ENCODE measurements around the gene PLXDC1.

The PLXDC1 gene

GRCh38 chr17:39164675-39165143 is 13.3 kb upstream of the PLXDC1 start:
- H3K9me3 ChIP-seq (ENCODE audit: low read length) = no peaks in the 10 kb centered on the region
- no peaks in the 10 kb centered on the region for H3K36me3 ChIP-seq (ENCODE audit: insufficient read depth, low read length)
- peak overlapping the region; percentile 65 for H3K4me3 ChIP-seq (ENCODE audit: low read length)
- peaks cover 9% of the 10 kb centered on the region for H3K4me1 ChIP-seq (ENCODE audit: insufficient read depth, low read length)
- H2AFZ ChIP-seq (ENCODE audit: low read depth, low read length) = peak overlapping the region; percentile 92
- peaks cover 25% of the 10 kb centered on the region for H3K27me3 ChIP-seq (ENCODE audit: insufficient read depth, low read length)

DNA sequence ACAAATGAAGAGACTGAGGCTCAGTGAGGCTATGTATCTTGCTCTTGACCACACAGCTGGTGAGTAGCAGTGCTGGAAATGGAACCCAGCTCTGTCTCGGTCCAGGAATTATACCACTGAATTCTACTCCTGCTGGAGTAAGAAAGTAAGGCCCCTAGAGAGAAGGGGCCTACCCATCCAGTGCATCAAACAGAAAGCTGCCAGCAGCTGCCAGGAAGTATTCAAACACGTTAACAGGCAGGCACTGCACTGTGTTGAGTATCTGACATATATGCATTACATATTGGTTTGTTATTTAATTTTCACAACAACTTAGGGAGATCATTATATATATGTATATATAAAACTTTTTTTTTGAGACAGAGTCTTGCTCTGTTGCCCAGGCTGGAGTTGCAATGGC is 10.5 kb upstream of the PLXDC1 start:
- H2AFZ ChIP-seq (ENCODE audit: low read depth, low read length) = no peak overlapping the region
- no peak overlapping the region for H3K4me3 ChIP-seq (ENCODE audit: low read length)
- peaks cover 24% of the 10 kb centered on the region for H3K27me3 ChIP-seq (ENCODE audit: insufficient read depth, low read length)
- no peaks in the 10 kb centered on the region for H3K9me3 ChIP-seq (ENCODE audit: low read length)
- H3K4me1 ChIP-seq (ENCODE audit: insufficient read depth, low read length) = peaks cover 9% of the 10 kb centered on the region
- no peaks in the 10 kb centered on the region for H3K36me3 ChIP-seq (ENCODE audit: insufficient read depth, low read length)

DNA sequence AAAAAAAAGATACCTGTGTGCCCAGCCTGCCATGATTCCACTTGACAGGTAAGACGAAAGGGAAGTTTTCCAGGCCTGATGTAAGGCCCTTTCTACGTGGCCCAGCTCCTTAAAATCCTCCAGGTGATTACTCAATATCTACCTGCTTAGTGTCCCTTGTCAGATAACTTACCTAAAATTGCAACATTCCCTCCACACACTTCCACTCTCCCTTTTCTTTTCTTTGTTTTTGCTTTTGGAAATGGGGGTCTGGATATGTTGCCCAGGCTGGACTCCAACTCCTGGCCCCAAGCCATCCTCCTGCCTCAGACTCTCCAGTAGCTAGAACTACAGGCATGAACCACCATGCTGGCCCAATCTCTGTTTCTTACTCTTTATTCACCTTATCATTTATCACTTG is 7.2 kb upstream of the PLXDC1 start:
- no peak overlapping the region for H3K4me3 ChIP-seq (ENCODE audit: low read length)

GRCh38 chr17:39156491-39156890 is 5.1 kb upstream of the PLXDC1 start:
- Histone ChIP-seq H2AFZ (ENCODE audit: low read depth, low read length) (no peak overlapping the region), H3K4me1 (ENCODE audit: insufficient read depth, low read length) (peaks cover 13% of the 10 kb centered on the region), H3K36me3 (ENCODE audit: insufficient read depth, low read length) (no peaks in the 10 kb centered on the region), H3K27me3 (ENCODE audit: insufficient read depth, low read length) (peaks cover 7% of the 10 kb centered on the region), H3K4me3 (ENCODE audit: low read length) (no peak overlapping the region), H3K9me3 (ENCODE audit: low read length) (no peaks in the 10 kb centered on the region)

More for the DNA sequence above, 7.2 kb upstream of the PLXDC1 start:
- Histone ChIP-seq H3K4me1 (ENCODE audit: insufficient read depth, low read length) (no peaks in the 10 kb centered on the region), H3K36me3 (ENCODE audit: insufficient read depth, low read length) (no peaks in the 10 kb centered on the region), H2AFZ (ENCODE audit: low read depth, low read length) (no peak overlapping the region), H3K9me3 (ENCODE audit: low read length) (no peaks in the 10 kb centered on the region), H3K27me3 (ENCODE audit: insufficient read depth, low read length) (no peaks in the 10 kb centered on the region)

- Histone ChIP-seq H3K4me3 (ENCODE audit: low read length) (no peak overlapping the region), H3K9me3 (ENCODE audit: low read length) (no peaks in the 10 kb centered on the region), H3K36me3 (ENCODE audit: insufficient read depth, low read length) (no peaks in the 10 kb centered on the region), H3K4me1 (ENCODE audit: insufficient read depth, low read length) (peaks cover 16% of the 10 kb centered on the region), H2AFZ (ENCODE audit: low read depth, low read length) (no peak overlapping the region), H3K27me3 (ENCODE audit: insufficient read depth, low read length) (peaks cover 14% of the 10 kb centered on the region)
These were observed 4.2 kb upstream of the PLXDC1 start for GRCh38 chr17:39155654-39156053.

- Histone ChIP-seq H3K36me3 (ENCODE audit: insufficient read depth, low read length) (no peaks in the 10 kb centered on the region), H3K27me3 (ENCODE audit: insufficient read depth, low read length) (peaks cover 32% of the 10 kb centered on the region), H2AFZ (ENCODE audit: low read depth, low read length) (peak overlapping the region; percentile 90), H3K4me1 (ENCODE audit: insufficient read depth, low read length) (peaks cover 16% of the 10 kb centered on the region), H3K9me3 (ENCODE audit: low read length) (no peaks in the 10 kb centered on the region), H3K4me3 (ENCODE audit: low read length) (peak overlapping the region; percentile 69)
These were observed 2.2 kb upstream of the PLXDC1 start for GRCh38 chr17:39153599-39154051.

DNA sequence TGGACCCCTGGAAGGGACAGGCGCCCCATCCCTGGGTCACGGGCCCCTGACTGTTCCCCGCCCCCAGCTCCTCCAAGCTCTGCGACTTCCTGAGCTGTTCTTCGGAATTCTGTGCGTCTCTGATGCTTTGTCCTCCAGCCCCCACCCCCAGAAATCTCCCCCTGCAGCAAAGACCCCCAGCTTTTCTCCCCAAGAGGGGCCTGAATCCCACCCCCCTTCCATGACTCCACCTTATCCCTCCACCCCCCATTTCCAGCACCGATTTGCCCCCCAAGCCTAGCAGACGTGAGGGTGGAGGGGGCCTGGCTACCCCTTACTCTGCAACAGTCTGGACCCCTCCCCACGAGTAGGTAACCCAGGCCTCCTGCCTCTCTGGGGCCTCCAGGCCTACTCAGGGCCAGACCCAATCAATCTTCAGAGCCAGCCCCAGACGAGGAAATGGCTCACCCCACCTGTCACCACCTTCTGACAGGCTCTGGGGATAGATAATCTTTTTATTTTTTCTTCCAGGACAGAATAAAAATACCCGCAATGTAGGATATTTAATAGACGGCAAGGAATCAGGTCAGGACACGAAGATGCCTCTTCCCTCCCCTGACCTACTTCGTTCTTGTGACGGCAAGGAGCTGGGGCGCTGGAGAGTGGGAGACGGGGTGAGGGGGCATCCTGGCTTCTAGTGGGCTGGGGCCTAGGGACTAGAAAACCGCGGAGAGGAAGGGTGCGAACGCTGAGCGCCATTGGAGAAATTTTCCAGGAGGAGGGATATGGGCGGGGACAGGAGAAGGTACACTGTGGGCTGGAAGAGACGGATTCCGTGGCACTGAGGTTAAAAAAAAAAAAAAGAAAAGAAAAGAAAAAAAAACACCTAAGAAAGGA is 744 bp upstream of the PLXDC1 start:
- Histone ChIP-seq H3K9me3 (ENCODE audit: low read length) (no peaks in the 10 kb centered on the region), H3K27me3 (ENCODE audit: insufficient read depth, low read length) (peaks cover 39% of the 10 kb centered on the region), H2AFZ (ENCODE audit: low read depth, low read length) (no peak overlapping the region), H3K4me3 (ENCODE audit: low read length) (peak overlapping the region; percentile 69), H3K36me3 (ENCODE audit: insufficient read depth, low read length) (no peaks in the 10 kb centered on the region), H3K4me1 (ENCODE audit: insufficient read depth, low read length) (peaks cover 16% of the 10 kb centered on the region)

DNA sequence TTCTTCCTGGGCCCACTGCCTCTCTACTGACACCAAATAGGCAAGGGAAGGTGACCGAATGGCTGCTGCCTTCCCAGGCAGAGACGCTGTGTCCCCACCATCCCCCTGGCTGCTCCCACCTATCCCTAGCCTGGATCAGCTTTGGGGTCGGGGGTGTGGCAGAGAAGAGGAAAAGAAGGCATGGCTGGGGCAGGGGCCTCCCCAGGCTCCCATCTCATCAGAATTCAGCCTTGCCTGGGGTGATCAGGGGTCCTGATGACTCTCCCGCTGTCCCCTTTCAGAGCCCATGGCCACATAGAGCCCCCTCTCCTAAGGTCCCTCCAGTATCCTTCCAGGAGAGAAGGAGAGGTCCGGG is 665 bp downstream of the PLXDC1 start:
- H3K36me3 ChIP-seq (ENCODE audit: insufficient read depth, low read length) = no peaks in the 10 kb centered on the region
- H3K27me3 ChIP-seq (ENCODE audit: insufficient read depth, low read length) = peaks cover 39% of the 10 kb centered on the region
- H2AFZ ChIP-seq (ENCODE audit: low read depth, low read length) = no peak overlapping the region
- H3K9me3 ChIP-seq (ENCODE audit: low read length) = no peaks in the 10 kb centered on the region
- peak overlapping the region; percentile 41 for H3K4me3 ChIP-seq (ENCODE audit: low read length)
- H3K4me1 ChIP-seq (ENCODE audit: insufficient read depth, low read length) = peaks cover 16% of the 10 kb centered on the region

DNA sequence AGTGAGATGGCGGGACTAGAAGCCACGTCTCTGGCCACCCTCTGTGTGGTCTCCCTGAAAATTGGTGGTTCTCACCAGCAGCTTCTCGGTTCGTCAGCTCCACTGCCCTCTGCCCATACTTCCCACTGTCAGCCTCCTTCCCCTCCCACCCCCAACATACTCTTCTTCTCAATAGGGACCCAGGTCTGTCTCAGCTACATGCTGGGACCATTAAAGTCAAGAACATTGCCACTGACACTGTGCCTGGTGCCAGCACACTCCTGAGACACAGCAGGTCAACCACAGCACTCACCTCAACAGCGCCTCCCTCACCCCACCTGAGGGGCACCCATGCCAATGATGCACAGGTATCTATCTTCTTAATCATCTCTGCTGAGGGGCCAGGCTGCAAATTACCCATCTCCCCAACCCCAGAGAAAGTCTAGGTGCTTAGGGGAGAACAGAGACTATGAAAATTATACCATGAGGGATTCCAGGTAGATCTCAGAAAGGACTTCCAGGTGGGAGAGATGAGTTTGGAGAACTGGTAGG is 1.3 kb downstream of the PLXDC1 start:
- peaks cover 16% of the 10 kb centered on the region for H3K4me1 ChIP-seq (ENCODE audit: insufficient read depth, low read length)
- no peaks in the 10 kb centered on the region for H3K9me3 ChIP-seq (ENCODE audit: low read length)
- H3K4me3 ChIP-seq (ENCODE audit: low read length) = no peak overlapping the region
- H2AFZ ChIP-seq (ENCODE audit: low read depth, low read length) = no peak overlapping the region
- H3K27me3 ChIP-seq (ENCODE audit: insufficient read depth, low read length) = peaks cover 42% of the 10 kb centered on the region
- no peaks in the 10 kb centered on the region for H3K36me3 ChIP-seq (ENCODE audit: insufficient read depth, low read length)

GRCh38 chr17:39147221-39148185 is 3.9 kb downstream of the PLXDC1 start:
- Histone ChIP-seq H3K9me3 (ENCODE audit: low read length) (no peaks in the 10 kb centered on the region), H3K4me1 (ENCODE audit: insufficient read depth, low read length) (peaks cover 13% of the 10 kb centered on the region), H2AFZ (ENCODE audit: low read depth, low read length) (no peak overlapping the region), H3K36me3 (ENCODE audit: insufficient read depth, low read length) (no peaks in the 10 kb centered on the region), H3K4me3 (ENCODE audit: low read length) (no peak overlapping the region), H3K27me3 (ENCODE audit: insufficient read depth, low read length) (peaks cover 51% of the 10 kb centered on the region)

DNA sequence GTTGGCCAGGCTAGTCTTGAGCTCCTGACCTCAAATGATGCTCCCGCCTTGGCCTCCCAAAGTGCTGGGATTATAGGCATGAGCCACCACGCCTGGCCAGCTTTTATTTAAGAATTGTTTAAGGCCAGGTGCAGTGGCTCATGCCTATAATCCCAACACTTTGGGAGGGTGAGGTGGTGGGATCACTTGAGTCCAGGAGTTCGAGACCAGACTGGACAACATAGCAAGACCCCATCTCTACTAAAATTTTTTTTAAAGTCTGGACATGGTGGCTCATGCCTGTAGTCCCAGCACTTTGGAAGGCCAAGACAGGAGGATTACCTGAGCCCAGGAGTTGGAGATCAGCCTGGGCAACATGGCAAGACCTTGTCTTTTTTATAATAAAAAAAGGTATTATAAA is 5.2 kb downstream of the PLXDC1 start:
- Histone ChIP-seq H3K36me3 (ENCODE audit: insufficient read depth, low read length) (no peaks in the 10 kb centered on the region), H3K4me3 (ENCODE audit: low read length) (no peak overlapping the region), H3K9me3 (ENCODE audit: low read length) (no peaks in the 10 kb centered on the region), H3K4me1 (ENCODE audit: insufficient read depth, low read length) (peaks cover 3% of the 10 kb centered on the region), H3K27me3 (ENCODE audit: insufficient read depth, low read length) (peaks cover 43% of the 10 kb centered on the region), H2AFZ (ENCODE audit: low read depth, low read length) (no peak overlapping the region)

DNA sequence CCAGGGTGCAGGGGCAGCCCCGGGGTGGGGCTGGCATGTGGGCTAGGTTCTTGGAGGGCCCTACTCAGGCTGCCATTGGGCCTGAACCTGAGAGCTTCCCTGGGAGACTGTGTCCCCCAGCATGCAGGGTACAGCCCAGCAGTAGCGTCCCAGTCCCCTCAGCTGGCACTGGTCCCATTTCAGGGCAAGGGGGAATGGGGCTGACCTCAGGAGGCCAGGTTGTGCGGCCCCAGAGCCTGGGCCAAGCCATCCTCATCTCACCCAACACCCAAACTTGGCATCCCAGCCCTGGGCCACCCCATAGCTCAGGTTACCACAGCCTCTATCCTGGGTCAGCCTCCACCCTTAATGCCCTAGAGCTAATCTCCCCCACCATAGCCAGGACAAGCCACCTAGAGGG is 6.3 kb downstream of the PLXDC1 start:
- Histone ChIP-seq H3K4me1 (ENCODE audit: insufficient read depth, low read length) (no peaks in the 10 kb centered on the region), H3K27me3 (ENCODE audit: insufficient read depth, low read length) (peaks cover 32% of the 10 kb centered on the region), H3K9me3 (ENCODE audit: low read length) (no peaks in the 10 kb centered on the region), H2AFZ (ENCODE audit: low read depth, low read length) (no peak overlapping the region), H3K36me3 (ENCODE audit: insufficient read depth, low read length) (no peaks in the 10 kb centered on the region), H3K4me3 (ENCODE audit: low read length) (no peak overlapping the region)

DNA sequence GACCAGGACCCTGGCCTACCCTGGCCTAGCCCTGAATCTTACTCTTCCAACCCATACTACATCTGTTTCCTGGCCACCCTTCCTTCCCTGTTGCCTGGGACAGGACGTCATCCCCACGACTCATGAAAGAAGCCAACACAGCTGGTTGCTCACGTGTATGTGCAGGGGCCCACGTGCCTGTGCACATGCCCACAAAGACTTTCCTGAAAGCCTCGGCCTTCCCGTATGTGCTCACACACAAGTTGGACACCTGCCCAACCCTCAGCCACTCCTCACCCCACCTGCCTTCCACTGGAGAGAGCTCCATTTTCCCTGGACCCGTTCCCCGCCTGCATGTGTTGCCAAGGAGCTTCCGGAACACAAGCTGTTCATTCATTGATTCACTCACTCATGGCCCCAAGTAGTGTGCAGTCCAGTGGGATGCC is 7.0 kb downstream of the PLXDC1 start:
- no peaks in the 10 kb centered on the region for H3K4me1 ChIP-seq (ENCODE audit: insufficient read depth, low read length)
- peaks cover 27% of the 10 kb centered on the region for H3K27me3 ChIP-seq (ENCODE audit: insufficient read depth, low read length)
- no peaks in the 10 kb centered on the region for H3K9me3 ChIP-seq (ENCODE audit: low read length)
- H2AFZ ChIP-seq (ENCODE audit: low read depth, low read length) = no peak overlapping the region
- H3K36me3 ChIP-seq (ENCODE audit: insufficient read depth, low read length) = no peaks in the 10 kb centered on the region
- no peak overlapping the region for H3K4me3 ChIP-seq (ENCODE audit: low read length)

Data from neuron (in vitro differentiated cells).